Neural cell (in vitro differentiated cells): ENCODE results near the gene WDR33. TPM values are rescaled to one million over a fixed set of nuclear protein-coding genes. Genes with fewer than 3 reads are reported as not detected.

ENCODE experiments used
- H2AFZ ChIP-seq: fragments of 200-600, 300-800 bp; sonication (generic), shearing (Covaris generic); 2 replicates; pipeline ENCODE4 v1.6.0; 2014; ENCODE audit warnings: low read depth, mild to moderate bottlenecking, antibody characterized with exemption, low read length, moderate library complexity
- H3F3A ChIP-seq: fragments of 200-600 bp; shearing (Covaris generic); 2 replicates; pipeline ENCODE4 v1.6.1; 2016; ENCODE audit warnings: mild to moderate bottlenecking, moderate library complexity, mixed read lengths, antibody characterized with exemption, low read length; ENCODE audit not compliant: insufficient read depth, poor library complexity, severe bottlenecking
- H3K27ac ChIP-seq: fragments of 200-600, 300-800 bp; sonication (generic), shearing (Covaris generic); 2 replicates; pipeline ENCODE4 v1.5.1; 2014; ENCODE audit warnings: mild to moderate bottlenecking, low read length, moderate library complexity
- H3K27me3 ChIP-seq: fragments of 300-800, 200-600 bp; sonication (generic), shearing (Covaris generic); 2 replicates; pipeline ENCODE4 v1.6.0; 2014; ENCODE audit warnings: mild to moderate bottlenecking, low read depth, low read length, moderate library complexity; ENCODE audit not compliant: insufficient read depth
- H3K36me3 ChIP-seq: fragments of 300-800, 200-600 bp; sonication (generic), shearing (Covaris generic); 2 replicates; pipeline ENCODE4 v1.5.1; 2014; ENCODE audit warnings: mild to moderate bottlenecking, antibody characterized with exemption, low read length, moderate library complexity; ENCODE audit not compliant: insufficient read depth
- H3K4me2 ChIP-seq: fragments of 300-800, 200-600 bp; sonication (generic), shearing (Covaris generic); 2 replicates; pipeline ENCODE4 v1.6.0; 2014; ENCODE audit warnings: mild to moderate bottlenecking, low read length
- H3K4me3 ChIP-seq: fragments of 300-800, 200-600 bp; sonication (generic), shearing (Covaris generic); 2 replicates; pipeline ENCODE4 v1.5.1; 2014; ENCODE audit warnings: mild to moderate bottlenecking, low read length, moderate library complexity
- H3K79me2 ChIP-seq: fragments of 200-600 bp; shearing (Covaris generic); replicated peaks from 2 replicates; pipeline ENCODE4 v1.6.0; 2014; ENCODE audit warnings: mild to moderate bottlenecking, low read length, moderate library complexity; ENCODE audit not compliant: insufficient read depth
- H3K9ac ChIP-seq: fragments of 300-800, 200-600 bp; sonication (generic), shearing (Covaris generic); 2 replicates; pipeline ENCODE4 v1.6.1; 2016; ENCODE audit warnings: mild to moderate bottlenecking, low read length, mixed read lengths
- H3K9me2 ChIP-seq: fragments of 200-600 bp; shearing (Covaris generic); 2 replicates; pipeline ENCODE4 v1.6.1; 2016; ENCODE audit warnings: mild to moderate bottlenecking, low read length, mixed read lengths; ENCODE audit not compliant: insufficient read depth
- H3K9me3 ChIP-seq: fragments of 200-600, 300-800 bp; sonication (generic), shearing (Covaris generic); 2 replicates; pipeline ENCODE4 v1.6.1; 2016; ENCODE audit warnings: mild to moderate bottlenecking, mixed run types, low read length, moderate library complexity, mixed read lengths
- H4K20me1 ChIP-seq: fragments of 200-600 bp; shearing (Covaris generic); 2 replicates; pipeline ENCODE4 v1.6.1; 2016; ENCODE audit warnings: mild to moderate bottlenecking, mixed run types; ENCODE audit not compliant: insufficient read depth
- CTCF ChIP-seq: fragments of 450-650 bp; IDR thresholded peaks from 2 replicates; pipeline ENCODE4 v1.5.1; 2014; ENCODE audit warnings: antibody characterized with exemption, mild to moderate bottlenecking, moderate library complexity; ENCODE audit not compliant: poor library complexity, severe bottlenecking
- EP300 ChIP-seq: fragments of 450-650 bp; conservative IDR thresholded peaks from 2 replicates; pipeline ENCODE4 v1.6.1; 2014; ENCODE audit warnings: antibody characterized with exemption, mild to moderate bottlenecking, moderate library complexity; ENCODE audit not compliant: poor library complexity, severe bottlenecking
- EZH2 ChIP-seq: fragments of 200-600, 300-800 bp; shearing (Covaris generic), sonication (generic); IDR thresholded peaks from 2 replicates; pipeline ENCODE4 v1.6.1; 2014; ENCODE audit warnings: antibody characterized with exemption, low read length, borderline replicate concordance, mild to moderate bottlenecking; ENCODE audit not compliant: insufficient read depth, poor library complexity, severe bottlenecking
- RAD21 ChIP-seq: fragments of 450-650 bp; conservative IDR thresholded peaks from 2 replicates; pipeline ENCODE4 v1.6.1; 2014; ENCODE audit warnings: antibody characterized with exemption, mild to moderate bottlenecking, moderate library complexity
- REST ChIP-seq: IDR thresholded peaks from 2 replicates; pipeline ENCODE4 v1.6.1; 2012; ENCODE audit warnings: borderline replicate concordance
- SMC3 ChIP-seq: fragments of 450-650 bp; conservative IDR thresholded peaks from 2 replicates; pipeline ENCODE4 v1.6.1; 2014; ENCODE audit warnings: antibody characterized with exemption, mild to moderate bottlenecking, moderate library complexity; ENCODE audit not compliant: poor library complexity
- TAF1 ChIP-seq: IDR thresholded peaks from 2 replicates; pipeline ENCODE4 v1.6.1; 2012; ENCODE audit warnings: low read depth
- polyA plus RNA-seq: library from polyadenylated mRNA; depleted of rRNA; stranded (reverse); fragments of >200 nt; gene quantifications from 2 replicates; pipeline ENCODE4 v1.2.3, GENCODE V29; 2014

The WDR33 gene
- polyA plus RNA-seq, 1 donor from 2014 or later: 58.7 TPM

GRCh38 chr2:127739800-127740199 lies 71.2 kb downstream of the WDR33 start:
- no peaks in the 10 kb centered on the region for H3K9me2 ChIP-seq
- H3K27ac ChIP-seq: no peak overlapping the region
- no peak for TF ChIP-seq TAF1
- no peak for TF ChIP-seq CTCF
- H4K20me1 ChIP-seq: no peaks in the 10 kb centered on the region
- no peaks in the 10 kb centered on the region for H3F3A ChIP-seq
- no peak overlapping the region for H3K4me2 ChIP-seq
- no peaks in the 10 kb centered on the region for H3K79me2 ChIP-seq
- H2AFZ ChIP-seq: no peak overlapping the region
- H3K9ac ChIP-seq: no peak overlapping the region
- H3K4me3 ChIP-seq: no peak overlapping the region
- no peaks in the 10 kb centered on the region for H3K9me3 ChIP-seq
- H3K36me3 ChIP-seq: no peaks in the 10 kb centered on the region
- H3K27me3 ChIP-seq: no peaks in the 10 kb centered on the region

GRCh38 chr2:127737892-127738291 lies 73.1 kb downstream of the WDR33 start:
- H3K27ac ChIP-seq: no peak overlapping the region
- H3K9me3 ChIP-seq: no peaks in the 10 kb centered on the region
- no peak overlapping the region for H3K9ac ChIP-seq
- H3K36me3 ChIP-seq: no peaks in the 10 kb centered on the region
- no peaks in the 10 kb centered on the region for H3K9me2 ChIP-seq
- no peaks in the 10 kb centered on the region for H3K79me2 ChIP-seq
- no peaks in the 10 kb centered on the region for H3K27me3 ChIP-seq
- H3K4me3 ChIP-seq: no peak overlapping the region
- no peak for TF ChIP-seq REST
- no peak for TF ChIP-seq CTCF
- no peak for TF ChIP-seq SMC3
- no peak for TF ChIP-seq TAF1
- no peak for TF ChIP-seq RAD21
- TF ChIP-seq EZH2: no peak
- no peak for TF ChIP-seq EP300
- no peaks in the 10 kb centered on the region for H4K20me1 ChIP-seq
- no peak overlapping the region for H3K4me2 ChIP-seq
- no peaks in the 10 kb centered on the region for H3F3A ChIP-seq
- no peak overlapping the region for H2AFZ ChIP-seq
